Measurements from ENCODE around the gene ZSCAN21.
"Not testable (repeated sequence)": the region's sequence is repeated elsewhere in the genome, so short reads cannot be mapped to it uniquely, and the experiment has no call there.

ZSCAN21 gene

GRCh38 chr7:100049441-100050291, at the start of gene ZSCAN21:
Gene ZSCAN21 (plus strand): TSS chr7:100049774. CDS start chr7:100057007, 7,233 bp downstream.
- DNase-seq (ENCODE audit: low read depth) = peak; percentile 72

- no peak for DNase-seq (ENCODE audit: low read depth)
Measured at GRCh38 chr7:100000239-100000638, 49.3 kb upstream of the ZSCAN21 start.

- DNase-seq (ENCODE audit: low read depth) = no peak
Measured at GRCh38 chr7:100003711-100004661, 45.6 kb upstream of the ZSCAN21 start.

- no peak for DNase-seq (ENCODE audit: low read depth)
Measured at GRCh38 chr7:100007887-100008286, 41.7 kb upstream of the ZSCAN21 start.

- no peak for DNase-seq (ENCODE audit: low read depth)
Measured at GRCh38 chr7:100008525-100008924, 41.0 kb upstream of the ZSCAN21 start.

GRCh38 chr7:100009952-100010351, 39.6 kb upstream of the ZSCAN21 start:
- DNase-seq (ENCODE audit: low read depth) = not testable (repeated sequence)

GRCh38 chr7:100010901-100011300, 38.7 kb upstream of the ZSCAN21 start:
- no peak for DNase-seq (ENCODE audit: low read depth)

GRCh38 chr7:100011516-100011915, 38.1 kb upstream of the ZSCAN21 start:
- DNase-seq (ENCODE audit: low read depth) = no peak

- not testable (repeated sequence) for DNase-seq (ENCODE audit: low read depth)
Measured at GRCh38 chr7:100012385-100013327, 36.9 kb upstream of the ZSCAN21 start.

- no peak for DNase-seq (ENCODE audit: low read depth)
Measured at GRCh38 chr7:100013328-100013676, 36.3 kb upstream of the ZSCAN21 start.

- DNase-seq (ENCODE audit: low read depth) = peak; percentile 67
Measured at GRCh38 chr7:100015232-100016214, 34.1 kb upstream of the ZSCAN21 start, which contains the start of gene ZKSCAN1. Gene ZKSCAN1 (plus strand): TSS chr7:100015596. CDS start chr7:100023507, 7,911 bp downstream.

GRCh38 chr7:100016215-100016901, 33.2 kb upstream of the ZSCAN21 start:
- DNase-seq (ENCODE audit: low read depth) = no peak

GRCh38 chr7:100017300-100017699, 32.3 kb upstream of the ZSCAN21 start:
- no peak for DNase-seq (ENCODE audit: low read depth)

GRCh38 chr7:100017875-100018274, 31.7 kb upstream of the ZSCAN21 start:
- DNase-seq (ENCODE audit: low read depth) = no peak

- DNase-seq (ENCODE audit: low read depth) = no peak
Measured at GRCh38 chr7:100019908-100020307, 29.7 kb upstream of the ZSCAN21 start.

GRCh38 chr7:100021297-100021696, 28.3 kb upstream of the ZSCAN21 start:
- no peak for DNase-seq (ENCODE audit: low read depth)

- no peak for DNase-seq (ENCODE audit: low read depth)
Measured at GRCh38 chr7:100022621-100023020, 27.0 kb upstream of the ZSCAN21 start.

GRCh38 chr7:100023526-100023925, 26.0 kb upstream of the ZSCAN21 start:
- no peak for DNase-seq (ENCODE audit: low read depth)

GRCh38 chr7:100024020-100024619, 25.5 kb upstream of the ZSCAN21 start:
- DNase-seq (ENCODE audit: low read depth) = no peak
